Measurements from ENCODE around the gene CADPS.

The CADPS gene

DNA sequence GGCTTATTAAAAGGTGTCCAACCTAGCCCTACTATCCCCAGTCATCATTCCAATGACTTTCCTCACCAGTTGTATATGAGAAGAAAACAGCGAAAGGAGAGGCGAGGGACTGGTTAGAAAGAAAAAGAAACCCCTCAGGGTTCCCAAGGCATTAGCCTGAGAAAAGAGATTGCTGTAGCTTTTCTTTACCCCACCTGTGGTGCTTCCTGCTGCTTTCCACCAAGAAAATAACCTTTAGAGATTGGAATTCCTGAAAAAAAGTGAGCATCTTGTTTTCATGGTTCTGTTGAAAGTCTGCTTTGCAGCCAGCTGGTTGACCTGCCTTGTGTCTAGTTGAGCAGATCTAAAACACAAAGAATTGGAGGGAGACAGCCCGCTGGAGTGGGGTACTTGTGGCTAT lies 196.4 kb downstream of the CADPS start:
- DNase-seq = no peak

DNA sequence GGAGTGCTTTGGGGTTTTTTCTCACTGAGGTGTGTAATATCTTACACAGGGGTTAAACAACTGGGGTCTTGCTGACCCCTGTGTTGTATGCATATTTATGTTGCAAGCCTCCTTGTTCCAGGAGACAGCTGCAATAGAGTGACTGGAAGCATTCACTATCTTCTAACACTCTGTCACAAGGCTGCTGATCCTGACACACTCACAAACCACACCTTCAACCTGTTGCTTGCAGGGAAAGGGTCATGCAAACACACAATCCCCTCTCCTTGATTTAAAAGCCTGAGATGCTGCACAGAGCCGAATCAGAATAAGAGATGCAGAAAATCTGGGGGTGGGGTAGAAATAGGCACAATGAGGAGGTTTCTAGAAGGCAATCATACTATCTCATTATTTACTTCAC lies 197.3 kb downstream of the CADPS start:
- no peak for DNase-seq

DNA sequence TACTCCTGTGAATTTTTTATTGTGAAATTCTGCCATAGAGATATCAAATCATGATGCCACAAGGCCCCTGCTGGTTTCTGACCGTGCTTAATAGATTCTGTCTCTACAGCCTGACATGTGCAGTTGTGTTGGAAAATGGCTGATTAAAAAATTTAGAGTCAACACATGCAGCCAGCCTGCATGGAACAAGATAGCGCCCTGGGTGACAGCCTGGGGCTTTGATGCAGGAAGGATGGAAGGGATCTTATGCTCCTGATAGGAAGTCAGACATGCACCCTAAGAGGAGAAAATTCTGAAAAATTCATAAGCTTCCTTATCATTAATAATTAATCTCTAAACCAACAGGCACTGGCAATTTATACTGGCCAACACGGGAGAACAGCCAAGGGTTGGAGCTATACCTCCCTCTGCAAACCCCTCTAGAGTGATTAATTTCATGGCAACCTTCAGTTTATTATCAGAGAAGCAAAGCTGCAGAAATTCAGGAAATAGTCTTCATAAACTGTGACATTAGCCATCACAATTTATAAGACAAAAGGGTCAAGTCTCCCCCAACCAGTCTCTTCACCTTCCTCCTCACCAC lies 198.4 kb downstream of the CADPS start:
- DNase-seq = no peak

DNA sequence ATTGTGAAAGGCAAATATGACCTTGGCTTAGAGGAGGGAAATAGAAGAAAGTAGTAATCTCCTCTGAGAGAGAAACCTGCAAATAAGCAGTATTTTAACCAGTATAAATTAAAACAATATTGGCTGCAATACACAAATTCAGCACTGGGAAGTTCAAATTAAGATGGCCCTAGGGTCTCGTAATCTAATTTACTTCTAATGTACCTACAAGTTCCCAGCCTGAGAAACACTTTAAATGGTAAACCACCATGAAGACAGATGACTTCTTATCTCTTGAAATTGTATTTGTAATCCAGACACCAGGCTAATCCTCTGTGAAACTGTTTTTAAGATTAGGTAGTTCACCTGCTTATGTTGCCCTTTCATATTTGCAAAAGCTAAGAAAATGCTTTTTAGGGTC lies 199.7 kb downstream of the CADPS start:
- no peak for DNase-seq

DNA sequence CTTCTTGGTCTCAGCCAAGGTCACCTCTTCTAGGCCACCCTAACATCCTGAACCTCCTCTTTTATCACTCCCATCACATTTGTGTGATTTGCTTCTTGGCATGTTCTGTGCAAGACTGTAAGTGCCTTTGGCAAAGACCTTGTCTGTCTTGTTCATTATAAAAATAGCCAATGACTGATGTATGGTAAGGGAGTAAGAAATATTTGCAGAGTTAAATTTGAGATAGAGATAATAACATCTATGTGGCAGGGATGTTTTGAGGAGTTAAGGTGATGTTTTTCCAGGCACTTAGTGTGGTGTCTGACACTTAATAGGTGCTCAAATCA lies 202.3 kb downstream of the CADPS start:
- DNase-seq = no peak

DNA sequence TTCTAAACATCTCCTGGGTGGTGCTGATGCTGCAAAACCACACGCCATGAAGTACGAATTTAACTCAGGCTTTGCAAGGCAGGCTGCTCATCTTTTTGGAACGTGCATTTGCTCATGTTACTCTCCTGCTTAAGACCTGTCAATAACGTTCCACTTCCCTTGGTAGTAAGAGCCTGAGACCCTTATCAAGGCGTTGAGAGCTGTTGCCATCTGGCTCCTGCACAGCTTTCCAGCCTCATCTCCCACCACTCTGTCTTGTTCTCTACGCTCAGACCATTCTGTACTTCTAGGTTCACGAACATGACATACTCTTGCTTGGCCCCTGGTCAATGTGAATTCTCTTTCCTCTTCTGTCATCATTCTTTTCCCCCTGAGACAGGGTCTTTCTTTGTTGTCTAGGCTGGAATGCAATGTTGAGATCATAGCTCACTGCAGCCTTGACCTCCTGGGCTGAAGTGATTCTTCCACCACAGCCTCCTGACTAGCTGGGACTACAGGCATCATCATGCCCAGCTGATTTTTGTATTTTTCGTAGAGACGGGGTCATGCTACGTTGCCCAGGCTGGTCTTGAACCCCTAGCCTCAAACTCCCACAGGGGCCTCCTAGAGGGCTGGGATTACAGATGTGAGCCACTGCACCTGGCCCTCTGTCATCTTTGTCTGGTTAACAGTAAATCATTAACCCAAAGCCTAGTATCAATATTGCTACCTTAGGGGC lies 202.8 kb downstream of the CADPS start:
- no peak for DNase-seq

DNA sequence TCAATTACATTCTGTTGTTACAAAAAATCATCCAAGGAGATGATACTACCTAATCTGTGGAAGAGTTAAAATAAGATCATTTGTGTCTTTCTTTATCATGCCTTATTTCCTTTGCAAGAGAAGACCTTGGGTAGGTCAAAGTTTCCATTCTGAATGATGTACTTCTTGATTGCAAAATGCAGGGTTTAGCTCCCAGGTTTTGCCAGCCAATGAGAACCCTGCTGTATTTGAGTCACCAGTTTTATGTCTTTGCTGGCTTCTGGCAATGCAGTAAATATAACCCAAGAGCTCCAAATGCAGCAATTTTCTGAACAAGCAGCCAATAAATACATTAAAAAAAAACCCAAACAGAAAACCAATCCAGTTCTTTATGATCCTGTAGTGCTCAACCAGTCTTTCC lies 204.9 kb downstream of the CADPS start:
- DNase-seq = no peak

DNA sequence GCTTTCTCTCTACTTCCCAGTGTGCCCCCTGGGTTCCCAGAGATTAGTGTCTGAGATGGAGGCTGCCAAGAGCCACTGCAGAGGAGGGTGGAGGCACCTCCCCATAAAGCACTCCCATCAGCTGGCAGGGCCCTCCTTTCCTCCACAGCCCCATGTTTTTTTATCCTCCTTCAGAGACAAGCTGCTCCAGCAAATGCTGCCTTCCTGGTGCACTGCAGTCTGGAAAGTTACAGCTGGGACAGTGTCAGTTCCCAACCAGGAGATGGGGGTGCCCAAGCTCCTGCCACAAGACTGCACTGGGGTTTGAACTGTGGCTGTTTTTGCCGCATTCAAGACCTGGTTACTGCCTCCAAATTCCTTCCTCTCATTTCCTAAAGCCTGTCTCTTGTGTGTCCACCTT lies 206.1 kb downstream of the CADPS start:
- no peak for DNase-seq

DNA sequence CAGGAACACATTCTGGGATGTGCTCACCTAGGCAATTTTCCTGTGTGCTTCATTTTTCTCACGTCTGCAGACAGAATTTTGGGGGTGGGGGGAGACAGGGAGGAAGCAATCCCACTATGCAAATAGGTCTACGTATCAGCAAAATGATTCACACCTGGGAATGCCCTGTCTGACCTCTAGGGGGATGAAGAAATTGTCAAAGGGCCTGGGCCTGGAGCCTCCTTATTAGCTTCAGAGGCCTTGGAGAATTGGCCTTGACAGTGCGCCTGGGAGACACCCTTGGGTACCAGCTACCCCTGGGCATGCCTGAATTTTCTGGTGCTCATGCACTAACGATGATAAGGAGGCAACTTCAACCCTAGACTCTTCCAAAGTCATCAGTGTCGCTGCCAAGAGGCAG lies 207.5 kb downstream of the CADPS start:
- DNase-seq = no peak

DNA sequence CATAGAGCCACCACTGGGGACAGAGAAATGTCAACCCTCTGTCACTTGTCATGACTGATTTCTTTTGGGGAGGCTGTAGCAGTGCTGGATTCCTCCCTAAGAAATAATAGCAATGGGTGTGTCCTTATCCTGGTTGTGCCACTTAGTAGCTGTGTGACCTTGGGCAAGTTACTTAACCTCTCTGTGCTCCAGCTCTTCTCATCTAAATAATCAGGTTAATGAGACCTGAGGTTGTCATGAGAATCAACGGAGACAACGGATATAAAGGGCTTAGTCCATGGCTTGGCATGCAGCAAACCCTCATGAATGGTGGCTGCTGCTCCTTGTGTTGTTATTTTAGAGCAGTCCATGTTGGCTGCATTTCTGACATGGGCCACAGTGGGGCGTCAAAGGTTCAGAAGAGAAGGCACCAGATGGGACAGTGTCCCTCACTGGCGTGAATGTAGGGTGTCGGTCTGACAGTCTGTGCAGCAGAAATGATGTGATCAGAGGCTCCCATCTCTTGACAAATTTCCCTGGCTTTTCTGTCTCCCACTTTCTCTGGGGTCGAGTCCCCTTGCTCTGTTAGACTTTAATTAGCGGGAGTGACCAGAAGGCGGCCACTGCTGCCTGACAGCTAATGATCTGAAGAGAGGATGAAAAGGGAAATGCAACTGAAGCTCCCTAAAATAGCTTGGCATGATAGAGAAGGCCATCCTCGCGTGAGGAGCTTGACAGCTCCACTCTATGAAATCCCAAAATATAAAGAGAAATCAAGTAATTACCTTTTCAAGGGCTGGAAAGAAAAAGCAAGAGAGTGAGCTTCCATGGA lies 209.4 kb downstream of the CADPS start:
- peak; percentile 68 for DNase-seq

DNA sequence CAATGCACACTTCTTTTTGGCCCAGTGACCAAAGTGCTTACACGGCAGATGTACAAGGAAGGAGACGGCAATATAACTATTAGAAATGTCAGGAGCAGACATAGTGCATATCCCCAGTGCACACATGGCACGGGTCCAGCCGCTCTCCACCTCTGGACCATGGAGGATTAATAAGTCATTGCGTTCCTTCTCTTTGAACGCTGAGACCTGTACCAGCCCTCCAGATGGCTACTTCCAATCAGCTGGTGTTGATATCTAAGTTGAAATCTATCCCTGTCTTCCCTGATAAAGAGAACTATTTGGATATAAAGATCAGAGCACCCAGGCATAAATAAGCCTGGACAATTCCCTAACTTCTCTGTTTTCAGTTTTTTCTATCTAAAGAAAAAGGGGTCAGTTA lies 212.5 kb downstream of the CADPS start:
- no peak for DNase-seq

DNA sequence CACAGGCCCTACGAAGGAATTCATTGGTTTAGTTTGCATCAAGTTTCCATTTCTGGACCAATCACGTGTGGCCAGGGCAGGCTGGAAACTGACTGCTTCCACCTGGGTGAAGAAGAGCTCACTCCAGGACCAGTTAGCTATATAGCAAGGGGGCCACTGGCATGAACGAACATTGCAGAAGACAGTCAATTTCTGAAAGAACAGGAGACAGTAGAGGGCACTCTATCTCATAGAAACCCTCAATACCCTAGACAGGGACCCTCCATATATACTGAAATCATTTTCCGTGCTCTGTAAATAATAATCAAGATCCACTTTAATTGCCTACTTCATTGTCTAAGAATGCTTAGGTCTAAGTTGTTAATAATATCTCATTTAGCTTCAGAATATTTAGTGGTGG lies 215.6 kb downstream of the CADPS start:
- DNase-seq = no peak

DNA sequence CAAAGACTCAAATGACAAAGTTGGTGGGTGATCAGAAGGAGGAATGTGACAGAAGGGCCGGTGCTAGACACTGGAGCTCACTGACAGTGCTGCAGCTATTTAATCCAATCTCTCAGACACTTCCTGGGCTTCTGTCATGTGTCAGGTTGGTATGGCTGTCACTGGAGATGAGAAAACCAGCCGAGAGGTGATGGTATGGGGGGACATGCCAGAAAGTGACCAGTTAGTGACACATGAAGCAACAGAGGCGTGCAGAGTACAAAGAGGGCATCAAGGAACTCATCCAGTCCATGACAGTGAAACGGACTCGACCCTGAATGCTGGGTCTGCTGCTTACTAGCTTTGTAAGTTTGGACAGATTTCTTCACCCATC lies 219.5 kb downstream of the CADPS start:
- DNase-seq = no peak

DNA sequence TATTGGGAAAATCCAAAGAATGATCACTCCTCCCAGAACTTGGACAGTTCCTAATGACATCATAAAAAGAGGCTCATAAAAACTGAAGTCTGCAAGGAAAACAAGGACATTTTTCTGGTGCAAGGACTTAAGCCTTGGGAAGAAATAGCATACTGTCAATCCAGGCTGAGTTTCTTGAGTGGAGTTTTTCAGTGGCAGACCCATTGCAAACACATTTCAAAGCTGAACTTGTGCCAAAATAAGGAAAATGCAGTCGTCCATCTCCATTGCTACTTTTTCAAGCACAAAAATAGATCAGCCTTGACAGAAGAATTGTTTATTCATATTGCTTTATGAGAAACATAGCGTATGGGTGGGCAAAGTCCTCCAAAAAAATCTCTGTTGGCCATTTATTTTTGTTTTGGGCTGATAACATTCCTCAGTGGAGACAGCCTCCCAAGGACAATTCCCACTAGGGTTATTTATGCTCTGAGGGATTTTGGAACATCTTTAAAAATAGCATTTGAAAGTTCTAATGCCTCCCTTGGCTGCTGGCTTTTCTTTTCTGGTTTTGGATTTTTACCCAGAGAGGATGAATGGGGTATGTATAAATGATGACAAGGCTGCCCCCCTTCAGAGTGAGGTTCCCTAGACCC lies 220.0 kb downstream of the CADPS start:
- DNase-seq = no peak

DNA sequence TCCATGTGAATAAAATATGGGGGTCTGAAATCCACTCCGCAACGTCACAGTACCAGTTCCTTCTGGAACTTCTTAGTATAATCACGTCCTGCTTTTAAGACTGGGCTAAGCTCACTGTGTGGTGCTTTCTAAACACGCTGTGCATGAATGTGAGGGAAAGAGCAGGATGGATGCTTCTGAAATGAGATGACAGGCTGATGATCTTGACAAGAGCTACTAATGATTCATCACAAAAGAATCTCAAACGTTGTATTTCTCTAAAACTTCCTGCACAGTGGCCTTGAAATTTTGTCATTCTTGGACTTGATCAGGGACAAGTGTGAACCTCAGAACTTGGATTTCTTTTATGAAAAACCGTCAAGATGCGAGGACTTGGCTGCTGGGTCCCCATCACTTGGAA lies 221.4 kb downstream of the CADPS start:
- no peak for DNase-seq

DNA sequence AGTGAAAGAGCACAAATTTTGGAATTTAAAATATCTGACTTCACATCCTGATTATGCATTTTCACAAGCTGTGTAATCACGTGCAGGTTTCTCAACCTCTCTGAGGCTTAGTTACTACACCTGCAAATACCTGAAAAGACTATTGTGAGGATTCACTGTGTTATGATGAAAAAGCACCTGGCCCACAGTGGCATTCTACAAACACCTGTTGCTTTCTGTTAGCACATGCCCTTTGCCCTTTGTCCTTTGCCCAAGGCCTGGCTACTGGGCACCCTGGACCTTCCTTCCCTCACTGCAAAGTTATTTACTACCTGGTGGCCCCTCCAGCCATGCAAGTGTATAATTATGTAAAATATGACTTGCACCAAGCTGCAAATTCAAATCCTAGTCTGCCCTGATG lies 227.5 kb downstream of the CADPS start:
- no peak for DNase-seq

DNA sequence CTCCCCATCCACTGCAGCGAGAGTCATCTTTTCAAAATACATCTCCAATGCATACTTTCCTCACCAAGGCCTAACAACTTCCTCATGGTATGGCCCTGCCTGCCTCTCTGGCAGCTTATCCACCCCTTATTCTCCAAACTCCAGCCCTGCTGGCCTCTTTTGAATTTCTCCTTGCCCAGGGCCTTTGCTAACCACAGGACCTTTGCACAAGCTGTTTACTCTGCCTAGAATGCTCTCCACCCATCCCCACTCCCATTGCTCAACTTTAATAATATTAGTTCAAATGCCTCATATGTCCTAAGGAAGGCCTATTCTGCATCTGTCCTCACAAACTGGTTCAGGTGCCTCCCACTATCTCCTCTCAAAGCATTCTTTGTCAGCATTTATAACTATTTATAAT lies 230.7 kb downstream of the CADPS start:
- DNase-seq = no peak

DNA sequence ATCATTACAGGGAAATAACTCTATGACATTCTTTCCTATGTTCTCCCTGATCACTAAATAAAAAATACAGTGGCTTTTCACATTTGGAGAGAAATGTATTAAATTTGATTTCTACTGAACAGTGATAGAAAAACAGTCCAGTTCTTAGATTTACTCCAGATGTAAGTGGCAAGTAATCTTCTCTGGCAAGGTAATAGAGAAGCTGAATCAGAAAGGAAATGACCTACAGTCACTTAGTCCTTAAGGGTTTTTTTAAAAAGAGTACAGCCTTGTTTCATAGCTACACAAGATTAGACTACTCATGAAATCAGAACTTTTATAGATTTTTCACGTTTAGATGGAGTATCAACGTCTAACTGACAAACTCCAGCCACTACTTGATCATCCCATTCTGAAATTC lies 236.9 kb downstream of the CADPS start:
- no peak for DNase-seq

DNA sequence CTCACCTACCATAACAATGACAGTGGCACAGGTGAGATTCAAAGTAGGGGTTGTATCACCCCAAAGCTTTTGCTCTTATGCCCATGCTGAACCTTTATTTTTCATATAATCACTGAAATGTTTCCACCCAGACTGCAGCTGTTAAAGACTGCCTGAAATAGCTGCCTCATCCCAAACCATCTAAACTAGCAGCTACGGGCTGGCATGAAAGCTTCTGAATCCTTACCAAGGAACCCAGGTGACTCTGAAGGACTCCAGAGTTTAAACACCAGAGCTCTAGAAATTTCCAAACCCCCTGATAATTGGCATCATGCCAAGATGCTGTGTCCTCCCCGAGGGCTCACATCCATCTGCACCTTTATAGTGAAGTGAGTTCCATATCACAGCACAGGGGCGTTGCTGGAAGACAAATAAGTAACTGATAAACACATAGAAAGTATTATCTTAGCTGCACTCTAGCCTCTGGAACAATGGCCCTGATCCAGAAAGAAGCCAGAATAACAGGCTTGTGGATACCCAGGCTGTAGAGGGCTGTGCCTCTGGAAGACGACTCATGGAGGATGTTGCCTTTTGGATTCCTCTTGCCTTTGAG lies 238.9 kb downstream of the CADPS start:
- no peak for DNase-seq

DNA sequence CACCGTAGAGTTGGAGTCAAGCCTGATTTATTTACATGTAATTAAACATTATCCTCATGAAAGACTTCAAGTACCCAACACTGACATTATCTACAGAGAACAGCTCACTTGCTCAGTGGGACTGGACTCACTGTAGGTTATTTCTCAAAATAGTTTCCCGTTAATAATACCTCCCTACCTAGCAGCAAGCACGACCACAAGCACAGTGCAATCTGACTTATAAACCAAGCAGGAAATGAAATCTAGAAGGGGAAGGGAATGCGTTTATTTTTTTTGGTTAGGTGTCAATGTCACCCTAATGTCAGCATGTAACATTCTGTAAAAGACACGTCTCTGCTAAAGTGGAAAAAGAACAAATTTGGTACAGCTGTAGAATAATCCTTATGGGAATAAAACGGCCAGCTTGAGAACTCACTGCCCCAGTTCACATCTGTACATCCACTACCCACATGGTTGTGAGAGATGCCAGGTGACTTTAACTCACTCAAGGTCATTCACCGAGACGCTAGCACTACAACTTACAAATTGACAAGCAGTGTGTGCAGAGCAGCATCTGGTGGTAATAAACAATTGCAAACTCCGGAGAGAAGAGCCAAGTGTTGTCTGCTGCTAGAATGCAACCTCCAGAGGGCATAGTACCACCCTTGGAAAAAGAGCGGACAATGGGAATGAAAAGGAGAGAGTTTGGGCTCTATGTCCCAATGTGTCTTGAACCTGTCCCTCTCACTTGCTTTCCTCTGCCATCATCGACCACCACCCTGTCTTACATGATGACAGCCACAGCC lies 242.5 kb downstream of the CADPS start:
- DNase-seq = no peak

DNA sequence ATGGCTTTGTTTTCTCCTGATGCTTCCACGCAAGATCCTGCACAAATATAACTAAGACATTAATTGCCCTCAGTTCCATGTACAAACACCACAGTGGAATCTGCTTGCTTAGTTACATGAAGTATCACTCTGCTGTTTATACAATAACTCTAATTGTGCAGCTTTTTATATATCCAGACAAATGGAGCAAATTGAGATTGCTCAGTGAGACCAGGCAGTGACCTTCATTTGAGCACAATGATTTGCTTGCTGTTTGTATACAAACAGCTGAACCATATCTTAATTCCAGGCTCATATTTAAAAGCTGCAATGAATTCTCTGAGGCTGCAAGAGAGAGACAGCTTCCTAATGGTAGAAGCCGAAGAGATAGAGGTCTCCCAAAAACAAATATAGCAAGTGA lies 243.7 kb downstream of the CADPS start:
- DNase-seq = no peak

DNA sequence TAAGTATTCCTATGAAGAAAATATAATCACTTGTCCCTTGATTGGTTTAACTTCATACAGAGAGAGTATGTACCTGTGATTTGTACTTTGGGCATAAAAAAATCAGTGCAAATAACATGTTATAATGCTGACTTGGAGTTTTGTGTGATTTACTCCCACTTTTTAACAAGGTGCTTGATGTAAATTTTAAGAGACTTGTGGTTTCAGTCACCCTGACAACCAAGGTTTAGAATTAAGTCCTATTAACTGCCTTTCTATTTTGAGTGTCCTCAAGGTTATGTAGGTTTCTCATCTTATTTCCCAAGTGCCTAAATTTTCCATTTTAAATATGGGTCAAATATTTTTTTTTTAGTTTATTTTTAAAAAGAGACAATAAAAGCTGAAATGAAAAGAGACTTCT lies 244.6 kb downstream of the CADPS start:
- no peak for DNase-seq

DNA sequence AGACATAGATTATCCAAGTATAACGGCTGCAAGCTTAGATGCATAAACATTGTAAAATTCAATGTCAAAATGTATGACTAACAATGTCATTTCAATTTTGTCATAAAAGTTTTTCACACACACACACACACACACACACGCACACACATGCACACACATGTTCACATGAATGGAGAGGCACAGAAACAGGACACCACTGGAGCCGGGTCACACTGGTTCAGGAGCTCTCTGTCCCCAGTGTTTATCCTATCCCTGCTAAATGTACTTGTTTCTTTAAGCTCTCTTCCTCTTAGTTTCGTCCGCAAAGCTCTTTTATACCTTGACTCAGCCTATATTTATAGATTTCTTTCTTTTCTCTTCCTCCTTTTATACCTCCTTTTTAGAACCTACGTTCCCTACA lies 249.9 kb downstream of the CADPS start:
- DNase-seq = no peak
